ENCODE data around the gene UNC13D. TPM values are rescaled to one million over a fixed set of nuclear protein-coding genes. Genes with fewer than 3 reads are reported as not detected.

The UNC13D gene
- total RNA-seq, 1 donor from 2014 or later = 1.6 TPM

GRCh38 chr17:75885431-75885830 lies 41.2 kb upstream of the UNC13D start:
- Histone ChIP-seq H3K4me3 (ENCODE audit: low read length in 3 of 3) (no peak overlapping the region), H3K27me3 (ENCODE audit: control insufficient read depth in 3 of 3, insufficient read depth in 3 of 3, low read length in 3 of 3) (no peaks in the 10 kb centered on the region), H3K36me3 (ENCODE audit: control insufficient read depth in 3 of 3, insufficient read depth in 3 of 3, low read length in 3 of 3) (peaks cover 4 to 17% (median 14%) of the 10 kb centered on the region in 3 donors), H3K9me3 (ENCODE audit: control insufficient read depth in 3 of 3, low read length in 3 of 3) (no peaks in the 10 kb centered on the region), H3K9ac (ENCODE audit: low read depth in 1 of 3, low read length in 3 of 3) (no peak overlapping the region), H3K4me1 (ENCODE audit: control insufficient read depth in 3 of 3, insufficient read depth in 3 of 3, low read length in 3 of 3) (peaks cover under 1 to 3% (median 3%) of the 10 kb centered on the region in 3 donors), H3K27ac (ENCODE audit: low read depth, low read length) (no peak overlapping the region)

GRCh38 chr17:75881678-75882454 lies 37.7 kb upstream of the UNC13D start:
- peaks cover 0 to 4% (median 0%) of the 10 kb centered on the region in 3 donors for H3K36me3 ChIP-seq (ENCODE audit: control insufficient read depth in 3 of 3, insufficient read depth in 3 of 3, low read length in 3 of 3)
- peaks cover 8 to 27% (median 18%) of the 10 kb centered on the region in 3 donors for H3K4me1 ChIP-seq (ENCODE audit: control insufficient read depth in 3 of 3, insufficient read depth in 3 of 3, low read length in 3 of 3)
- H3K9me3 ChIP-seq (ENCODE audit: control insufficient read depth in 3 of 3, low read length in 3 of 3) = no peaks in the 10 kb centered on the region
- H3K27me3 ChIP-seq (ENCODE audit: control insufficient read depth in 3 of 3, insufficient read depth in 3 of 3, low read length in 3 of 3) = no peaks in the 10 kb centered on the region
- no peak overlapping the region for H3K9ac ChIP-seq (ENCODE audit: low read depth in 1 of 3, low read length in 3 of 3)
- no peak overlapping the region for H3K4me3 ChIP-seq (ENCODE audit: low read length in 3 of 3)
- H3K27ac ChIP-seq (ENCODE audit: low read depth, low read length) = no peak overlapping the region

GRCh38 chr17:75880266-75880665 lies 36.1 kb upstream of the UNC13D start:
- Histone ChIP-seq H3K4me1 (ENCODE audit: control insufficient read depth in 3 of 3, insufficient read depth in 3 of 3, low read length in 3 of 3) (peaks cover 24 to 43% (median 34%) of the 10 kb centered on the region in 3 donors), H3K27me3 (ENCODE audit: control insufficient read depth in 3 of 3, insufficient read depth in 3 of 3, low read length in 3 of 3) (no peaks in the 10 kb centered on the region), H3K9ac (ENCODE audit: low read depth in 1 of 3, low read length in 3 of 3) (no peak overlapping the region), H3K27ac (ENCODE audit: low read depth, low read length) (no peak overlapping the region), H3K36me3 (ENCODE audit: control insufficient read depth in 3 of 3, insufficient read depth in 3 of 3, low read length in 3 of 3) (peaks cover 0 to 4% (median 0%) of the 10 kb centered on the region in 3 donors), H3K9me3 (ENCODE audit: control insufficient read depth in 3 of 3, low read length in 3 of 3) (no peaks in the 10 kb centered on the region), H3K4me3 (ENCODE audit: low read length in 3 of 3) (no peak overlapping the region)

- peaks cover 0 to 11% (median 5%) of the 10 kb centered on the region in 3 donors for H3K36me3 ChIP-seq (ENCODE audit: control insufficient read depth in 3 of 3, insufficient read depth in 3 of 3, low read length in 3 of 3)
- H3K9me3 ChIP-seq (ENCODE audit: control insufficient read depth in 3 of 3, low read length in 3 of 3) = no peaks in the 10 kb centered on the region
- peak within 1 kb of the TSS; percentile 87 to 90 (median 87) for H3K9ac ChIP-seq (ENCODE audit: low read depth in 1 of 3, low read length in 3 of 3)
- no peaks in the 10 kb centered on the region for H3K27me3 ChIP-seq (ENCODE audit: control insufficient read depth in 3 of 3, insufficient read depth in 3 of 3, low read length in 3 of 3)
- peaks cover 40 to 61% (median 49%) of the 10 kb centered on the region in 3 donors for H3K4me1 ChIP-seq (ENCODE audit: control insufficient read depth in 3 of 3, insufficient read depth in 3 of 3, low read length in 3 of 3)
- peak within 1 kb of the TSS; percentile 96 for H3K27ac ChIP-seq (ENCODE audit: low read depth, low read length)
- peak within 1 kb of the TSS; percentile 79 to 84 (median 79) for H3K4me3 ChIP-seq (ENCODE audit: low read length in 3 of 3)
Observed at GRCh38 chr17:75878174-75878998, 34.2 kb upstream of the UNC13D start, which contains the start of gene TRIM47. TRIM47 (minus strand) TSS chr17:75878581; CDS start chr17:75878548, 33 bp downstream.

GRCh38 chr17:75877752-75878173 lies 33.6 kb upstream of the UNC13D start:
- Histone ChIP-seq H3K9me3 (ENCODE audit: control insufficient read depth in 3 of 3, low read length in 3 of 3) (no peaks in the 10 kb centered on the region), H3K36me3 (ENCODE audit: control insufficient read depth in 3 of 3, insufficient read depth in 3 of 3, low read length in 3 of 3) (peaks cover 0 to 11% (median 5%) of the 10 kb centered on the region in 3 donors), H3K27ac (ENCODE audit: low read depth, low read length) (peak overlapping the region; percentile 96), H3K9ac (ENCODE audit: low read depth in 1 of 3, low read length in 3 of 3) (peak overlapping the region; percentile 87 to 90 (median 87)), H3K27me3 (ENCODE audit: control insufficient read depth in 3 of 3, insufficient read depth in 3 of 3, low read length in 3 of 3) (no peaks in the 10 kb centered on the region), H3K4me3 (ENCODE audit: low read length in 3 of 3) (peak overlapping the region; percentile 79 to 84 (median 79)), H3K4me1 (ENCODE audit: control insufficient read depth in 3 of 3, insufficient read depth in 3 of 3, low read length in 3 of 3) (peaks cover 46 to 67% (median 55%) of the 10 kb centered on the region in 3 donors)

- Histone ChIP-seq H3K27ac (ENCODE audit: low read depth, low read length) (peak overlapping the region; percentile 96), H3K4me3 (ENCODE audit: low read length in 3 of 3) (peak overlapping the region; percentile 79 to 84 (median 79)), H3K9ac (ENCODE audit: low read depth in 1 of 3, low read length in 3 of 3) (peak overlapping the region; percentile 87 to 90 (median 87)), H3K4me1 (ENCODE audit: control insufficient read depth in 3 of 3, insufficient read depth in 3 of 3, low read length in 3 of 3) (peaks cover 51 to 73% (median 60%) of the 10 kb centered on the region in 3 donors), H3K27me3 (ENCODE audit: control insufficient read depth in 3 of 3, insufficient read depth in 3 of 3, low read length in 3 of 3) (no peaks in the 10 kb centered on the region), H3K9me3 (ENCODE audit: control insufficient read depth in 3 of 3, low read length in 3 of 3) (no peaks in the 10 kb centered on the region), H3K36me3 (ENCODE audit: control insufficient read depth in 3 of 3, insufficient read depth in 3 of 3, low read length in 3 of 3) (peaks cover 0 to 11% (median 5%) of the 10 kb centered on the region in 3 donors)
Observed at GRCh38 chr17:75876938-75877751, 32.9 kb upstream of the UNC13D start.

- peaks cover 0 to 11% (median 5%) of the 10 kb centered on the region in 3 donors for H3K36me3 ChIP-seq (ENCODE audit: control insufficient read depth in 3 of 3, insufficient read depth in 3 of 3, low read length in 3 of 3)
- H3K9me3 ChIP-seq (ENCODE audit: control insufficient read depth in 3 of 3, low read length in 3 of 3) = no peaks in the 10 kb centered on the region
- no peaks in the 10 kb centered on the region for H3K27me3 ChIP-seq (ENCODE audit: control insufficient read depth in 3 of 3, insufficient read depth in 3 of 3, low read length in 3 of 3)
- H3K4me3 ChIP-seq (ENCODE audit: low read length in 3 of 3) = peak overlapping the region; percentile 79 to 84 (median 79)
- peak overlapping the region; percentile 96 for H3K27ac ChIP-seq (ENCODE audit: low read depth, low read length)
- H3K4me1 ChIP-seq (ENCODE audit: control insufficient read depth in 3 of 3, insufficient read depth in 3 of 3, low read length in 3 of 3) = peaks cover 51 to 73% (median 60%) of the 10 kb centered on the region in 3 donors
- H3K9ac ChIP-seq (ENCODE audit: low read depth in 1 of 3, low read length in 3 of 3) = peak overlapping the region; percentile 81 to 90 (median 87)
Observed at GRCh38 chr17:75876190-75876937, 32.2 kb upstream of the UNC13D start.

- Histone ChIP-seq H3K9ac (ENCODE audit: low read depth in 1 of 3, low read length in 3 of 3) (peak overlapping the region; percentile 52 to 87 (median 81)), H3K4me3 (ENCODE audit: low read length in 3 of 3) (peak overlapping the region; percentile 79 to 84 (median 79)), H3K27ac (ENCODE audit: low read depth, low read length) (peak overlapping the region; percentile 96), H3K27me3 (ENCODE audit: control insufficient read depth in 3 of 3, insufficient read depth in 3 of 3, low read length in 3 of 3) (no peaks in the 10 kb centered on the region), H3K9me3 (ENCODE audit: control insufficient read depth in 3 of 3, low read length in 3 of 3) (no peaks in the 10 kb centered on the region), H3K4me1 (ENCODE audit: control insufficient read depth in 3 of 3, insufficient read depth in 3 of 3, low read length in 3 of 3) (peaks cover 52 to 73% (median 60%) of the 10 kb centered on the region in 3 donors), H3K36me3 (ENCODE audit: control insufficient read depth in 3 of 3, insufficient read depth in 3 of 3, low read length in 3 of 3) (peaks cover 0 to 11% (median 5%) of the 10 kb centered on the region in 3 donors)
Observed at GRCh38 chr17:75875940-75876189, 31.7 kb upstream of the UNC13D start.
